ENCODE results near the gene FBXL17.

DNA sequence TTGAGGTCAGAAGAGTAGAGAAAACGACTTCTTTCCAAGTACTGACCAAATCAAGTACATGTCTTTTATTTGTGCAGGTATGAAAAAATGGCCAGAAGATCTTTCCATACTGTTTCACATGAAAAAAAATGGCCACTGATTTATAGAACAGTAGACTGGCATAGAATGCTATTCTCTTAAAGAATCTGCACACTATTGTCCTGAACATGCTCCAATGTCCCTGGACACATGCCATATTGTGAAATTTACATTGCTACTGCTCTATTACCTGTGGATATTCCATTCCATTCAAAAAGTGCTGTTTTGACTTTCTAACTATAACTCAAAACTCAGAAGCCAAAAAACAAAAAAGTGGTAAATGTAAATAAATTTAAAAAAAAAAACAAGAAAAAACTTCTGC lies 60.6 kb downstream of the FBXL17 start:
- no peak for TF ChIP-seq EZH2 (IDR thresholded peaks at IDR 0.05; ENCODE audit: insufficient read depth, poor library complexity, severe bottlenecking)
- no peak for TF ChIP-seq EZH2phosphoT487 (IDR thresholded peaks at IDR 0.05; ENCODE audit: insufficient read depth, low read depth)

Data from GM23248 (cell line).